Naive thymus-derived CD8-positive, alpha-beta T cell (primary cell): ENCODE data around the gene EHD3. TPM values are rescaled to one million over a fixed set of nuclear protein-coding genes. Genes with fewer than 3 reads are reported as not detected.

Experiments
- ATAC-seq, 2 donors: fragments of 150-1000 bp; cut with Tn5 transposase in 1 of 2; sonication (Bioruptor Pico), chemical (Tn5 transposase) in 1 of 2; 1 replicate in 1 of 2; 2 replicates in 1 of 2; pipeline ENCODE4 v1.10.0; 2021; ENCODE audit warnings: mild to moderate bottlenecking in 2 of 2, moderate library complexity in 2 of 2
- POLR2A ChIA-PET: fragments of 350-600 bp; sonication (Branson Sonifier 250); formaldehyde crosslinking; loops from one replicate; lab custom pipeline; 2021; ENCODE audit warnings: antibody characterized with exemption; lab: Charles Lee
- DNase-seq, 10 donors: peaks; one replicate each; pipeline versions ENCODE4 v3.0.0 to v3.0.0-alpha.2; 2020 to 2022
- H3K27ac Mint-ChIP-seq, 10 donors: one replicate each; pipeline ENCODE4 v1.8.0; 2020 to 2022; ENCODE audit warnings: mild to moderate bottlenecking in 10 of 10, mixed read lengths in 10 of 10, moderate library complexity in 4 of 10, inconsistent platforms in 1 of 10
- H3K27me3 Mint-ChIP-seq, 5 donors: one replicate each; pipeline ENCODE4 v1.8.0; 2021 to 2022; ENCODE audit warnings: mixed read lengths in 5 of 5
- H3K36me3 Mint-ChIP-seq, 3 donors: one replicate each; pipeline ENCODE4 v1.8.0; 2020 to 2022; ENCODE audit warnings: mixed read lengths in 3 of 3, mild to moderate bottlenecking in 2 of 3, inconsistent platforms in 1 of 3
- H3K4me1 Mint-ChIP-seq, 4 donors: one replicate each; pipeline ENCODE4 v1.8.0; 2021 to 2022; ENCODE audit warnings: mixed read lengths in 4 of 4
- H3K4me3 Mint-ChIP-seq, 10 donors: one replicate each; pipeline ENCODE4 v1.8.0; 2020 to 2022; ENCODE audit warnings: mild to moderate bottlenecking in 10 of 10, mixed read lengths in 10 of 10, moderate library complexity in 6 of 10, inconsistent platforms in 1 of 10
- H3K9me3 Mint-ChIP-seq, 9 donors: one replicate each; pipeline ENCODE4 v1.8.0; 2020 to 2022; ENCODE audit warnings: mixed read lengths in 9 of 9, mild to moderate bottlenecking in 3 of 9, inconsistent platforms in 1 of 9, moderate library complexity in 1 of 9
- polyA plus RNA-seq, 3 donors: library from polyadenylated mRNA; unstranded; fragments of 300-500 nt; fragmentation: Illumina TruSeq; gene quantifications; one replicate each; pipeline ENCODE4 v1.2.3, GENCODE V29; 2021
- total RNA-seq, 8 experiments: library from RNA in 2 of 8; stranded (reverse) in 2 of 8; gene quantifications; one replicate each; pipeline ENCODE4 v1.2.3 and lab custom pipeline; 2021 to 2026

Gene EHD3
- total and polyA plus RNA-seq, 5 experiments from 2014 or later: 2.0 to 4.6 (median 3.2) TPM

GRCh38 chr2:31296641-31297287, 62.8 kb downstream of the EHD3 start:
- H3K27me3 Mint-ChIP-seq: peaks cover 0 to 11% (median 0%) of the 10 kb centered on the region in 5 donors
- POLR2A ChIA-PET: no interaction called here

GRCh38 chr2:31297751-31298150, 63.8 kb downstream of the EHD3 start:
- Mint-ChIP-seq H3K4me3 (no peak overlapping the region), H3K27ac (no peak overlapping the region), H3K36me3 (no peaks in the 10 kb centered on the region), H3K9me3 (no peaks in the 10 kb centered on the region), H3K27me3 (peaks cover 0 to 11% (median 0%) of the 10 kb centered on the region in 5 donors), H3K4me1 (peaks cover 0 to 3% (median 1%) of the 10 kb centered on the region in 4 donors)
- POLR2A ChIA-PET: interaction anchor here (0.6 kb wide), 1 partner anchor 69 kb away, joined by 4 read pairs; no protein-coding TSS in a partner anchor
- DNase-seq (no peak), ATAC-seq (no peak)

More at GRCh38 chr2:31296641-31297287, 62.8 kb downstream of the EHD3 start:
- Mint-ChIP-seq H3K36me3 (no peaks in the 10 kb centered on the region), H3K27ac (no peak overlapping the region), H3K4me1 (peaks cover 0 to 3% (median 1%) of the 10 kb centered on the region in 4 donors), H3K4me3 (no peak overlapping the region), H3K9me3 (peaks cover 0 to 3% (median 0%) of the 10 kb centered on the region in 9 donors)
- DNase-seq (no peak), ATAC-seq (no peak)

GRCh38 chr2:31299547-31299946, 65.6 kb downstream of the EHD3 start:
- H3K36me3 Mint-ChIP-seq: no peaks in the 10 kb centered on the region
- no peaks in the 10 kb centered on the region for H3K9me3 Mint-ChIP-seq
- POLR2A ChIA-PET: no interaction called here
- no peak overlapping the region for H3K27ac Mint-ChIP-seq
- no peak overlapping the region for H3K4me3 Mint-ChIP-seq
- peaks cover 0 to 3% (median 1%) of the 10 kb centered on the region in 4 donors for H3K4me1 Mint-ChIP-seq
- ATAC-seq (no peak), DNase-seq (no peak)
- peaks cover 0 to 11% (median 0%) of the 10 kb centered on the region in 5 donors for H3K27me3 Mint-ChIP-seq

- H3K9me3 Mint-ChIP-seq: no peaks in the 10 kb centered on the region
- H3K36me3 Mint-ChIP-seq: no peaks in the 10 kb centered on the region
- ATAC-seq: no peak
- no peak overlapping the region for H3K27ac Mint-ChIP-seq
- H3K4me1 Mint-ChIP-seq: peaks cover 0 to 3% (median 1%) of the 10 kb centered on the region in 4 donors
- H3K27me3 Mint-ChIP-seq: peaks cover 0 to 9% (median 0%) of the 10 kb centered on the region in 5 donors
- POLR2A ChIA-PET: no interaction called here
- DNase-seq: no peak
- no peak overlapping the region for H3K4me3 Mint-ChIP-seq
These were observed 66.4 kb downstream of the EHD3 start for GRCh38 chr2:31300309-31300708.

- Mint-ChIP-seq H3K4me3 (no peak overlapping the region), H3K36me3 (no peaks in the 10 kb centered on the region), H3K27me3 (peaks cover 0 to 10% (median 5%) of the 10 kb centered on the region in 5 donors), H3K9me3 (peaks cover 0 to under 1% (median 0%) of the 10 kb centered on the region in 9 donors), H3K27ac (no peak overlapping the region), H3K4me1 (no peaks in the 10 kb centered on the region)
- POLR2A ChIA-PET: no interaction called here
- no peak for DNase-seq
- no peak for ATAC-seq
These were observed 69.1 kb downstream of the EHD3 start for GRCh38 chr2:31302940-31303563.

- peaks cover 0 to 14% (median 10%) of the 10 kb centered on the region in 5 donors for H3K27me3 Mint-ChIP-seq
- H3K36me3 Mint-ChIP-seq: peaks cover 0 to 5% (median 4%) of the 10 kb centered on the region in 3 donors
- no peak overlapping the region for H3K4me3 Mint-ChIP-seq
- no peak overlapping the region for H3K27ac Mint-ChIP-seq
- POLR2A ChIA-PET: no interaction called here
- peaks cover 0 to 15% (median 7%) of the 10 kb centered on the region in 9 donors for H3K9me3 Mint-ChIP-seq
- ATAC-seq (no peak), DNase-seq (no peak)
- no peaks in the 10 kb centered on the region for H3K4me1 Mint-ChIP-seq
These were observed 70.9 kb downstream of the EHD3 start for GRCh38 chr2:31304816-31305215.

GRCh38 chr2:31312898-31313297, 78.9 kb downstream of the EHD3 start:
- peaks cover 6 to 13% (median 8%) of the 10 kb centered on the region in 5 donors for H3K27me3 Mint-ChIP-seq
- H3K36me3 Mint-ChIP-seq: peaks cover 0 to 12% (median 11%) of the 10 kb centered on the region in 3 donors
- POLR2A ChIA-PET: no interaction called here
- H3K4me3 Mint-ChIP-seq: no peak overlapping the region
- peaks cover 0 to 24% (median 11%) of the 10 kb centered on the region in 9 donors for H3K9me3 Mint-ChIP-seq
- DNase-seq (no peak), ATAC-seq (no peak)
- no peak overlapping the region for H3K27ac Mint-ChIP-seq
- H3K4me1 Mint-ChIP-seq: peaks cover 9 to 18% (median 17%) of the 10 kb centered on the region in 4 donors

- ATAC-seq: no peak
- Mint-ChIP-seq H3K9me3 (peaks cover 0 to 10% (median 8%) of the 10 kb centered on the region in 9 donors), H3K4me1 (peaks cover 19 to 37% (median 34%) of the 10 kb centered on the region in 4 donors), H3K4me3 (no peak overlapping the region), H3K27ac (no peak overlapping the region), H3K36me3 (peaks cover 0 to 9% (median 7%) of the 10 kb centered on the region in 3 donors), H3K27me3 (peaks cover 3 to 10% (median 6%) of the 10 kb centered on the region in 5 donors)
- POLR2A ChIA-PET: no interaction called here
- DNase-seq: no peak
These were observed 80.8 kb downstream of the EHD3 start for GRCh38 chr2:31314761-31315160.

GRCh38 chr2:31317396-31317795, 83.4 kb downstream of the EHD3 start:
- peak overlapping the region in 9 of 10 donors; percentile 33 to 92 (median 75) for H3K27ac Mint-ChIP-seq
- H3K4me3 Mint-ChIP-seq: peak overlapping the region in 2 of 10 donors; percentile 9 to 18
- H3K9me3 Mint-ChIP-seq: no peaks in the 10 kb centered on the region
- H3K4me1 Mint-ChIP-seq: peaks cover 22 to 50% (median 43%) of the 10 kb centered on the region in 4 donors
- H3K36me3 Mint-ChIP-seq: no peaks in the 10 kb centered on the region
- POLR2A ChIA-PET: no interaction called here
- ATAC-seq: no peak
- H3K27me3 Mint-ChIP-seq: no peaks in the 10 kb centered on the region
- no peak for DNase-seq

- DNase-seq: peak in 2 of 10 donors; percentile 7 to 21
- Mint-ChIP-seq H3K36me3 (no peaks in the 10 kb centered on the region), H3K4me1 (peaks cover 24 to 60% (median 54%) of the 10 kb centered on the region in 4 donors), H3K9me3 (no peaks in the 10 kb centered on the region), H3K4me3 (peak overlapping the region; percentile 2 to 74 (median 65)), H3K27ac (peak overlapping the region; percentile 63 to 92 (median 87)), H3K27me3 (no peaks in the 10 kb centered on the region)
- POLR2A ChIA-PET: no interaction called here
- ATAC-seq: peak; percentile 47 to 50
These were observed 84.7 kb downstream of the EHD3 start for GRCh38 chr2:31318361-31319336.
